Right lobe of liver (tissue), 4 donors: ENCODE results near the gene TBKBP1.

ENCODE experiments used
- POLR2A ChIP-seq: fragments of 450-650 bp; IDR thresholded peaks from one replicate; pipeline ENCODE4 v1.6.1; 2017; ENCODE audit warnings: antibody characterized with exemption, mild to moderate bottlenecking
- TF ChIP-seq, protein P1 (sequence below), 4 donors: fragments of 200-600 bp in 3 of 4; fragments of 450-650 bp in 1 of 4; IDR thresholded peaks; one replicate each; pipeline versions ENCODE4 v1.5.1 to v1.8.0; 2016 to 2022; ENCODE audit warnings: antibody characterized with exemption in 4 of 4, mild to moderate bottlenecking in 2 of 4
- donor health status: DM: no; HTN: no; CAD: no.
- donor health status: DM: no; HTN: no; CAD: no.
- donor health status: DM: no; HTN: yes; CAD: no.

DNA sequence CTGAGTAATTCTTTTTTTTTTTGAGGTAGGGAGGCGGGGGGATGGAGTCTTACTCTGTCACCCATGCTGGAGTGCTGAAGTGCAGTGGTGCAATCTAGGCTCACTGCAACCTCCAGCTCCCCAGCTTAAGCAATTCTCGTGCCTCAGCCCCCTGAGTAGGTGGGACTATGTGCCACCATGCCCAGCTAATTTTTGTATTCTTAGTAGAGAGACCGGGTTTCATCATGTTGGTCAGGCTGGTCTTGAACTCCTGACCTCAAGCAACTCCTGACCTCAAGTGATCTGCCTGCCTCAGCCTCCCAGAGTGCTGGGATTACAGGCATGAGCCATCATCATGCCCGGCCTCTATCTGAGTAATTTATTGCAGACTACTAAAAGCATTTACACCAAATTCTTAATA, 24.9 kb upstream of the TBKBP1 start:
- TF ChIP-seq, protein P1, sequence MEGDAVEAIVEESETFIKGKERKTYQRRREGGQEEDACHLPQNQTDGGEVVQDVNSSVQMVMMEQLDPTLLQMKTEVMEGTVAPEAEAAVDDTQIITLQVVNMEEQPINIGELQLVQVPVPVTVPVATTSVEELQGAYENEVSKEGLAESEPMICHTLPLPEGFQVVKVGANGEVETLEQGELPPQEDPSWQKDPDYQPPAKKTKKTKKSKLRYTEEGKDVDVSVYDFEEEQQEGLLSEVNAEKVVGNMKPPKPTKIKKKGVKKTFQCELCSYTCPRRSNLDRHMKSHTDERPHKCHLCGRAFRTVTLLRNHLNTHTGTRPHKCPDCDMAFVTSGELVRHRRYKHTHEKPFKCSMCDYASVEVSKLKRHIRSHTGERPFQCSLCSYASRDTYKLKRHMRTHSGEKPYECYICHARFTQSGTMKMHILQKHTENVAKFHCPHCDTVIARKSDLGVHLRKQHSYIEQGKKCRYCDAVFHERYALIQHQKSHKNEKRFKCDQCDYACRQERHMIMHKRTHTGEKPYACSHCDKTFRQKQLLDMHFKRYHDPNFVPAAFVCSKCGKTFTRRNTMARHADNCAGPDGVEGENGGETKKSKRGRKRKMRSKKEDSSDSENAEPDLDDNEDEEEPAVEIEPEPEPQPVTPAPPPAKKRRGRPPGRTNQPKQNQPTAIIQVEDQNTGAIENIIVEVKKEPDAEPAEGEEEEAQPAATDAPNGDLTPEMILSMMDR (IDR thresholded peaks at IDR 0.05), result no peak
- TF ChIP-seq POLR2A, result no peak
